Measurements from ENCODE around the gene BTAF1. TPM values are rescaled to one million over a fixed set of nuclear protein-coding genes. Genes with fewer than 3 reads are reported as not detected.
A peak's percentile ranks its signal among the peaks of the same experiment; 100 is the strongest.
"Not testable (repeated sequence)": the region's sequence is repeated elsewhere in the genome, so short reads cannot be mapped to it uniquely, and the experiment has no call there.

The BTAF1 gene
- total RNA-seq, 8 experiments from 2014 or later: 33.5 to 65.7 (median 46.9) TPM

DNA sequence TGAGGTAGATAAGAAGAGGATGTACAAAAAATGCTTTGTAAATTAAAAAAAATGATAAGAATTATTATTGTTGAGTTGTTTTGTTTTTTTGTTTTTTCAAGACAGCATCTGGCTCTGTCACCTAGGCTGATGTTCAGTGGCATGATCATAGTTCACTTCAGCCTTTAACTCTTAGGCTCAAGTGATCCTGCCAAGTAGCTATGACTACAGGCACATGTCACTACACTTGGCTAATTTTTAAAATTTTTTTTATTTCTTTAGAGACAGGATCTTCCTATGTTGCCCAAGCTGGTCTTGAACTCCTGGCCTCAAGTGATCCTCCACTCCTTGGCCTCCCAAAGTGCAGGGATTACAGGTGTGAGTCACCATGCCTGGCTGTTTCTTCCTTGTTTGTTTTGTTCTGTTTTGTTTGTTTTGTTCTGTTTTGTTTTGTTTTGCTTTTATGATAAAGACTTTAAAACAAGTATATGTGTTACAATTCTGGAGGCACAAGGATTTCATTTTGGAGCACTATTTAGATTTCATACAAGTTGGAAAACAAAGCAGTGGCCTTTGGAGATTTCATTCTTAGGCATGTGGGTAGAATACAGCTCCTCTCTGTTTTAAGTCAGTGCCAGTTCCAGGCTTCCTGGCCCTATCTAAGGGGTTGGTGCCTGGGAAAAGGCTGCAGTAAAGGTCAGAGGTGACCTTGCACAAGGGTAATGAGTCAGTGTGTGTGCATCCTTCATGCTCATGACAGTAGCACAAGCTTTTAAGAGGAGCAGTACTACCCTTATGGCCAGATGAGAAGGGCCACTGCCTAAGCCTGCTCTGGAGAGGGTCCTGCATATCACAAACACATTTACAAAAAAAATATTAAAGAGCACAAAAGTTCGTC, 32.2 kb upstream of the BTAF1 start:
- no peak for ATAC-seq (replicated peaks in 6 of 8)
- no peak overlapping the region for H3K4me3 ChIP-seq
- peaks cover 15% of the 10 kb centered on the region in 2 donors for H3K4me1 ChIP-seq (replicated peaks in 1 of 2)
- in situ Hi-C loops (cut with MboI; ENCODE audit: low pct_unique_long_range_greater_than_20kb in 2 of 9, low sequenced_read_pairs in 9 of 9, unreplicated experiment in 9 of 9): loop anchor here in 1 of 9 experiments (25.0 kb wide), 1 partner anchor 479 kb away; the partner anchor contains the start of gene HECTD2
- H3K27ac ChIP-seq: no peak overlapping the region
- 40 to 100% (median 83%) methylated on average over 1 of the region's 1 CpG; no CpG with 5 or more reads in 5 of the 10 experiments for WGBS, 10 experiments

DNA sequence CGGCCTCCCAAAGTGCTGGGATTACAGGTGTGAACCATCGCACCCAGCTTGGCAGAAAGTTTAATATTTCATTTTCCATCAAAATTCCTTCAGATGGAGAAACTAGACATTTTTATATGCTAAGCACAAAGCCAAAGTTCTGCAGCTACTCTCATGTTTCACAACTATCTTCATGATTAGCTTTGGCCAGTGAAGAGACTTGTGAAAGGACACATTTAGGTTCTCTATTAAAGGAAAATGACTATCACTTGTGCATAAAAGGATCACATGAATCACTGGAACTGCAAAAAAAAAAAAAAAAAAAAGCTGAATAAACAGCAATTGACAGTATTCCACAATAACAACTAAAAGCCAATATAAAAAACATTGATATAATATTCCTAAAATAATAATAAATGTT, 30.5 kb upstream of the BTAF1 start:
- in situ Hi-C loops (cut with MboI; ENCODE audit: low pct_unique_long_range_greater_than_20kb in 2 of 9, low sequenced_read_pairs in 9 of 9, unreplicated experiment in 9 of 9): loop anchor here in 1 of 9 experiments (25.0 kb wide), 1 partner anchor 481 kb away; the partner anchor contains the start of gene HECTD2
- Histone ChIP-seq H3K4me1 (replicated peaks in 1 of 2) (peaks cover 7 to 8% of the 10 kb centered on the region in 2 donors), H3K27ac (no peak overlapping the region), H3K4me3 (no peak overlapping the region)
- 76 to 100% (median 93%) methylated on average over 1 to 2 of the region's 2 CpGs; no CpG with 5 or more reads in 4 of the 10 experiments for WGBS, 10 experiments
- ATAC-seq (replicated peaks in 6 of 8): no peak

DNA sequence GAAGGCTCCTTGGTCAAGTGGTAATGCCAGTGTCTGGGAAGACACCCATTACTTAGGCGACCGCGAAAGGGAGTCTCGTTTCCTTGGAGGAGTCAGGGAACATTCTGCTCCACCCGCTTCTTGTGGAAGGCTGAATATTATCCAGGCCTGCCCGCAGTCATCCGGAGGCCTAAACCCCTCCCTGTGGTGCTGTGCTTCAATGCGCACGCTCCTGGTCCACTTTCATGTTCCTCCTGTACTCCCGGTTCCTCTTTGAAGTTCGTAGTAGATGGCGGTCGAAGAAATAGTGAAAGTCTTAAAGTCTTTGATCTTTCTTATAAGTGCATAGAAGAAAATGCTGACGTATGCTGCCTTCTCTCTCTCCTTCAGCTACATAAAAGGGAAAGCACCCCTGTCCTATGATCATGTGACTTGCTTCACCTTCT, 29.3 kb upstream of the BTAF1 start:
- in situ Hi-C loops (cut with MboI; ENCODE audit: low pct_unique_long_range_greater_than_20kb in 2 of 9, low sequenced_read_pairs in 9 of 9, unreplicated experiment in 9 of 9): loop anchor here in 1 of 9 experiments (25.0 kb wide), 1 partner anchor 482 kb away; the partner anchor contains the start of gene HECTD2
- 78 to 100% (median 89%) methylated on average over 4 to 9 of the region's 14 CpGs; no CpG with 5 or more reads in 3 of the 10 experiments for WGBS, 10 experiments

GRCh38 chr10:91896212-91896756, 27.3 kb upstream of the BTAF1 start:
- no peak overlapping the region for H3K4me3 ChIP-seq
- 33 to 100% (median 70%) methylated on average over 1 to 3 of the region's 3 CpGs; no CpG with 5 or more reads in 4 of the 10 experiments for WGBS, 10 experiments
- no peak overlapping the region for H3K27ac ChIP-seq
- peaks cover 7% of the 10 kb centered on the region in 2 donors for H3K4me1 ChIP-seq (replicated peaks in 1 of 2)
- in situ Hi-C loops (cut with MboI; ENCODE audit: low pct_unique_long_range_greater_than_20kb in 2 of 9, low sequenced_read_pairs in 9 of 9, unreplicated experiment in 9 of 9): loop anchor here in 1 of 9 experiments (25.0 kb wide), 1 partner anchor 484 kb away; the partner anchor contains the start of gene HECTD2
- peak in 4 of 8 experiments; percentile 41 to 86 (median 60) for ATAC-seq (replicated peaks in 6 of 8)

More for the DNA sequence above, 29.3 kb upstream of the BTAF1 start:
- not testable (repeated sequence) for ATAC-seq (replicated peaks in 6 of 8); H3K4me3 ChIP-seq; H3K4me1 ChIP-seq (replicated peaks in 1 of 2); H3K27ac ChIP-seq

DNA sequence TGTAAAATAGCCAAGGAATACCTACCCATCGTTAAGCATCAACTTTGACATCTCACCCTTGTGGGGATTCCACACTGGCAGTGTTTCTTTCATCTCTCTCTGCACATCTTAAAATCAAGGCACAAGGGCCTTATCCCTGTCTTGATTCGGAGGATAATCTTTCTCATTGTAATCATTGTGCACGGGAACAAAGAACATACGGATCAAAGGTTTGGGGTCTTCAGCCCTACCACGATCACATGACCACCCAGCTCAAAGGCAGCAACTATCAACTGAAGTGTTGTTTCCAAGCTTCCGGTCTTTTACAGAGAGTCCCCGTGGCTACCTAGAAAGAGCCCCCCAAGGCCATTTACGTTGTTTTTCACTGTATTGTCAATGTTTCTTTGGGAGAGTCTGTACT, 26.1 kb upstream of the BTAF1 start:
- Histone ChIP-seq H3K4me1 (replicated peaks in 1 of 2) (peaks cover 2 to 5% of the 10 kb centered on the region in 2 donors), H3K27ac (no peak overlapping the region), H3K4me3 (no peak overlapping the region)
- 0 to 80% (median 28%) methylated on average over 1 to 6 of the region's 8 CpGs for WGBS, 10 experiments
- no peak for ATAC-seq (replicated peaks in 6 of 8)
- in situ Hi-C loops (cut with MboI; ENCODE audit: low pct_unique_long_range_greater_than_20kb in 2 of 9, low sequenced_read_pairs in 9 of 9, unreplicated experiment in 9 of 9): loop anchor here in 1 of 9 experiments (25.0 kb wide), 1 partner anchor 485 kb away; the partner anchor contains the start of gene HECTD2

- peaks cover 0 to 5% of the 10 kb centered on the region in 2 donors for H3K4me1 ChIP-seq (replicated peaks in 1 of 2)
- peak; percentile 54 to 99 (median 94) for ATAC-seq (replicated peaks in 6 of 8)
- no peak overlapping the region for H3K4me3 ChIP-seq
- H3K27ac ChIP-seq: no peak overlapping the region
- WGBS, 10 experiments: 0 to 43% (median 0%) methylated on average over 2 of the region's 2 CpGs; no CpG with 5 or more reads in 2 of the 10 experiments
- in situ Hi-C loops (cut with MboI; ENCODE audit: low pct_unique_long_range_greater_than_20kb in 2 of 9, low sequenced_read_pairs in 9 of 9, unreplicated experiment in 9 of 9): loop anchor here in 1 of 9 experiments (10.0 kb wide), 1 partner anchor 147 kb away; no protein-coding TSS in a partner anchor
These were observed 21.5 kb upstream of the BTAF1 start for GRCh38 chr10:91901784-91902677.

DNA sequence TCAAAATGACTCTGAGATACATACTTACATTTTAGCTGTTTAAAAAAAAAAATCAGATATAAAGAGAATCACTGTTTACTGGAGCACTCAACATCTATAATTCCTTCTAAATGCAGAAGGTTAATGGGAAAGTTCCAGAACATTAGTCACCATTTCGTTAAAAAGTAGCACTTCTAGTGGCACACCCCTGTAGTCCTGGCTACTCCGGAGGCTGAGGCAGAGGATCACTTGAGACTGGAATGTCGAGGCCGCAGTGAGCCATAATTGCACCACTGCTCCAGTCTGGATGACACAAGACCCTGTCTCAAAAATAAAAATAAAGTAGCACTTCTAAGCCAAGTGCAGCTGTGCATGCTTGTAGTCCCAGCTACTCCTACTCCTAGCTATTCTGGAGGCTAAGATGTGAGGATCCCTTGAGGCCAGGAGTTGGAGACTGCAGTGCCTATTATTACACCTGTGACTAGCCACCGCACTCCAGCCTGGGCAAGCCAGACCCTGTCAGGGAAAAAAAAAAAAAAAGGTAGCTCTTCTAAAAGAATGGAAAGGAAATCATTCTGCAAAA, 16.5 kb upstream of the BTAF1 start:
- Histone ChIP-seq H3K4me3 (peak overlapping the region; percentile 67 to 98 (median 79)), H3K27ac (no peak overlapping the region), H3K4me1 (replicated peaks in 1 of 2) (peaks cover 0 to under 1% of the 10 kb centered on the region in 2 donors)
- 0 to 100% (median 63%) methylated on average over 1 to 4 of the region's 5 CpGs; no CpG with 5 or more reads in 2 of the 10 experiments for WGBS, 10 experiments
- ATAC-seq (replicated peaks in 6 of 8): no peak
- in situ Hi-C loops (cut with MboI; ENCODE audit: low pct_unique_long_range_greater_than_20kb in 2 of 9, low sequenced_read_pairs in 9 of 9, unreplicated experiment in 9 of 9): loop anchor here in 1 of 9 experiments (10.0 kb wide), 1 partner anchor 152 kb away; no protein-coding TSS in a partner anchor

DNA sequence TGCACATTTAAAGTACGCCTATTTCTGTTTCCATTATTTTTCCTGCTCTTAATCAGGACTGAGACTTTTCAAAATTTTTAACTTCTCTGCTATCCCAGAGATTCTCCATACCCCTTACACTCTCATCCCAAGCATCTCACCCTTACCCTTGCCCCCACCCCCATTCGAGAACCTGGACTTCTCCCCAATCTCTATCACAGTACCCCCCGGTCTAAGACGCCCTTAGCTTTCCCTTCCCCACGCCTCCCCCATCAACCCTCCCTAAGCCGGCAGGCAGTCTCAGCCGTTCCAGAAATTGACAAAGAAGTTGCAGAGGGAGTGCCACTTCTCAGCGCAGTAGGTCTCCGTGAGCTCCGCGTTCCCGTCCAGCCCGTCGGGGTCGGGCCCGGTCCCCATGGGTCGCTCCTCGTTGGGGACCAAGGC, 15.6 kb upstream of the BTAF1 start:
- ATAC-seq (replicated peaks in 6 of 8): peak; percentile 2 to 13 (median 8)
- in situ Hi-C loops (cut with MboI; ENCODE audit: low pct_unique_long_range_greater_than_20kb in 2 of 9, low sequenced_read_pairs in 9 of 9, unreplicated experiment in 9 of 9): loop anchor here in 1 of 9 experiments (10.0 kb wide), 1 partner anchor 153 kb away; no protein-coding TSS in a partner anchor
- 0 to 39% (median 23%) methylated on average over 1 to 6 of the region's 18 CpGs; no CpG with 5 or more reads in 5 of the 10 experiments for WGBS, 10 experiments
- H3K4me1 ChIP-seq (replicated peaks in 1 of 2): no peaks in the 10 kb centered on the region
- peak overlapping the region; percentile 78 to 83 for H3K27ac ChIP-seq
- H3K4me3 ChIP-seq: peak overlapping the region; percentile 67 to 98 (median 79)

DNA sequence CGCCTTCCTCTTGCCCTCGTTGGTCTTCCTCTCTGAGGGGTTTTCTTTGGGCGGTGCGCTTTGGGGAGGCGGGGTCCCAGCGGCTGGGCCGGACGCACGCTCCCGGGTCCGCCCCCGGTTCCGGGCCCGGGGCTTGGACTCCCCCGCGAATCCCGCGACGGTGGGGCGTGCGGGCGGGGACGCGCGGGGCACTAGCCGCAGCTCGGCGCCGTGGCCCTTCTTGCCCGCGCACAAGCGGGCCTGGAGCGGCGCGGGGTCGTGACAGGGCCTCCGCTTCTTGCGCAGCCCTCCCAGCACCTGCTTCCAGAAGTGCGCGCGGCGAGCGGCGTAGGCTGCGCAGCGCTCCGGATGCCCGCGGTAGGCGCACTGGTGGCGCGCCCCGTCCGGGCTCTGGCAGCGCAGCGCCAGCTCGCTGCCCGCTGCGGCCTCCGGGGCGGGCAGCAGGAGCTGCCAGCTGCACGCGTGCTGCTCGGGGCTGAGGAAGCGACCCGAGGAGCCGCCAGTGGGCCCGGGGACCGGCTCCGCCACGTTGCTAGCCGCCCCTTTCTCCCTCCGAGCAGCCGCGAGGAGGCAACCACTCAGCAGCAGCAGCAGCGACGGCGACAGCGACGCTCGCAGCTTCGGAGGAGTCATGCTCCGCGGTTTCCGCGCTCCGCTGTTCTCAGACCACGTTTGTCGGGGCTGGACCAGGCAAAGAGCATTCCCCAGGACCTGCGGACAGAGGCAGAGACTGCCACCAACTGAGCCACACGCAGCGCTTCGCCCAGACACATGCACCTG, 15.0 kb upstream of the BTAF1 start:
- Histone ChIP-seq H3K27ac (peak overlapping the region; percentile 78 to 83), H3K4me1 (replicated peaks in 1 of 2) (no peaks in the 10 kb centered on the region), H3K4me3 (peak overlapping the region; percentile 67 to 98 (median 79))
- 0 to 2% (median 0%) methylated on average over 3 to 23 of the region's 93 CpGs; no CpG with 5 or more reads in 5 of the 10 experiments for WGBS, 10 experiments
- ATAC-seq (replicated peaks in 6 of 8): peak; percentile 89 to 93 (median 93)
- in situ Hi-C loops (cut with MboI; ENCODE audit: low pct_unique_long_range_greater_than_20kb in 2 of 9, low sequenced_read_pairs in 9 of 9, unreplicated experiment in 9 of 9): loop anchor here in 1 of 9 experiments (10.0 kb wide), 1 partner anchor 154 kb away; no protein-coding TSS in a partner anchor

GRCh38 chr10:91909117-91909677, 14.4 kb upstream of the BTAF1 start, which contains the start of gene FGFBP3:
Gene FGFBP3 (minus strand): TSS chr10:91909486. CDS start chr10:91908969, 517 bp downstream.
- H3K4me1 ChIP-seq (replicated peaks in 1 of 2): no peaks in the 10 kb centered on the region
- H3K4me3 ChIP-seq: peak within 1 kb of the TSS; percentile 67 to 98 (median 79)
- ATAC-seq (replicated peaks in 6 of 8): peak; percentile 5 to 70 (median 62)
- in situ Hi-C loops (cut with MboI; ENCODE audit: low pct_unique_long_range_greater_than_20kb in 2 of 9, low sequenced_read_pairs in 9 of 9, unreplicated experiment in 9 of 9): loop anchor here in 1 of 9 experiments (10.0 kb wide), 1 partner anchor 154 kb away; no protein-coding TSS in a partner anchor
- peak within 1 kb of the TSS; percentile 78 to 83 for H3K27ac ChIP-seq
- WGBS, 10 experiments: 0 to 6% (median 1%) methylated on average over 2 to 19 of the region's 19 CpGs

Measured in motor neuron (in vitro differentiated cells).